Osteoblast (primary cell): ENCODE measurements around the gene HDAC7. TPM values are rescaled to one million over a fixed set of nuclear protein-coding genes. Genes with fewer than 3 reads are reported as not detected.

Experiments used
- DNase-seq: peaks from one replicate; pipeline ENCODE4 v3.0.0; 2011; ENCODE audit warnings: low spot score, mixed read lengths; ENCODE audit not compliant: insufficient read length; ENCODE audit errors: missing footprints
- H2AFZ ChIP-seq: 2 replicates; pipeline ENCODE4 v1.6.0; 2011; ENCODE audit warnings: mild to moderate bottlenecking, low read length
- H3K27ac ChIP-seq: 2 replicates; pipeline ENCODE4 v1.5.1; 2011; ENCODE audit warnings: mild to moderate bottlenecking, low read depth, low read length, moderate library complexity
- H3K27me3 ChIP-seq: 2 replicates; pipeline ENCODE4 v1.6.0; 2012; ENCODE audit warnings: mild to moderate bottlenecking, control low read depth, inconsistent platforms, low read length, moderate library complexity; ENCODE audit not compliant: insufficient read depth
- H3K36me3 ChIP-seq: 2 replicates; pipeline ENCODE4 v1.5.1; 2011; ENCODE audit warnings: mild to moderate bottlenecking, low read length, control low read depth, moderate library complexity; ENCODE audit not compliant: insufficient read depth
- H3K4me1 ChIP-seq: 2 replicates; pipeline ENCODE4 v1.5.1; 2011; ENCODE audit warnings: mild to moderate bottlenecking, low read length, control low read depth, moderate library complexity; ENCODE audit not compliant: insufficient read depth
- H3K4me2 ChIP-seq: 2 replicates; pipeline ENCODE4 v1.6.0; 2011; ENCODE audit warnings: mild to moderate bottlenecking, low read length; ENCODE audit not compliant: insufficient read depth
- H3K4me3 ChIP-seq: fragments of 200-600 bp; sonication (generic); 3 replicates; pipeline ENCODE4 v1.5.1; 2012; ENCODE audit warnings: mild to moderate bottlenecking, low read length, inconsistent platforms; ENCODE audit not compliant: insufficient read depth
- H3K79me2 ChIP-seq: 2 replicates; pipeline ENCODE4 v1.6.0; 2012; ENCODE audit warnings: mild to moderate bottlenecking, low read length, control low read depth, inconsistent platforms; ENCODE audit not compliant: insufficient read depth
- H3K9me3 ChIP-seq: 2 replicates; pipeline ENCODE4 v1.5.1; 2011; ENCODE audit warnings: low read depth, low read length, control low read depth
- H4K20me1 ChIP-seq: 2 replicates; pipeline ENCODE4 v1.6.0; 2012; ENCODE audit warnings: mild to moderate bottlenecking, low read length, control low read depth; ENCODE audit not compliant: insufficient read depth
- total RNA-seq: library from RNA; depleted of rRNA; stranded (reverse); fragments of >200 nt; gene quantifications from 2 replicates; pipeline ENCODE4 v1.2.3, GENCODE V29; 2012
- TF ChIP-seq, protein P1 (sequence below): IDR thresholded peaks from 2 replicates; pipeline ENCODE4 v1.5.1; 2011; ENCODE audit warnings: mild to moderate bottlenecking, low read depth, low read length, moderate library complexity; ENCODE audit errors: extremely low read depth

HDAC7 gene
- total RNA-seq, 1 donor, result 41.3 TPM

DNA sequence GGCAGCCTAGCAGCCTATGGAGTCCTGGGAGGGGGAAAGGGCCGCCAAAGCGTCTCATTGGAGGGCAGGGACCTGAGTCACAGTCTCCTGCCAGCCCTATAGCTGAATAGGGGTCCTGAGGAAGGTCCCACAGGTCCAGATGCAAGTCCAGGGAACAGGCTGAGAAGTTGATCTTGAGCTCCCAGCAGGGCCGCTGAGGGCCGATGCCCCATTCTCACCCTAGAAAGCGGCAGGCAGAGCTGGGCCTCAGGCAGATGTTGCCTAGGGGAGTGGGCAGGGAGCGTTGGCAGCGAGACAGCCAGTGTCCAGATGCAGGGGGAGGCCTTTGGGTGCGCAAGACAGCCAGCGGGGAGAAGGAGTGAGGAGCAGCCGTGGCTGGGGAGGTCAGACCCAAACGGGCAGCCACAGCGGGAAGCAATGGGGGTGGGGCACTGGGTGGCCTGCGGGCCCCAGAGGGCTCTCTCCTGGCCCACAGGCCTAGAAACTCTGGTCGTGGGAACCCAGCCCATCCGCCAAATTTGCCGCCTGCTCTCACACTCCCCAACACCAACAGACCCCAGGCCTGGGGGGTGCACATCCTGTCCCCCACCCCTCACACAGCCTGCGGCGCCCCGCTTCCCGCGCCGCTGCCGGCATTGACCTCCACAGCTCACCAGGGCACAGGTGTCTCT, 1.1 kb downstream of the HDAC7 start:
- Histone ChIP-seq H3K4me2 (peak overlapping the region; percentile 81), H2AFZ (no peak overlapping the region), H3K4me1 (peaks cover 62% of the 10 kb centered on the region), H3K27ac (peak overlapping the region; percentile 67), H3K79me2 (peaks cover 62% of the 10 kb centered on the region), H4K20me1 (peaks cover 45% of the 10 kb centered on the region), H3K36me3 (peaks cover 6% of the 10 kb centered on the region), H3K4me3 (peak overlapping the region; percentile 84), H3K27me3 (no peaks in the 10 kb centered on the region), H3K9me3 (no peaks in the 10 kb centered on the region)
- peak; percentile 97 for DNase-seq
- TF ChIP-seq, protein P1, sequence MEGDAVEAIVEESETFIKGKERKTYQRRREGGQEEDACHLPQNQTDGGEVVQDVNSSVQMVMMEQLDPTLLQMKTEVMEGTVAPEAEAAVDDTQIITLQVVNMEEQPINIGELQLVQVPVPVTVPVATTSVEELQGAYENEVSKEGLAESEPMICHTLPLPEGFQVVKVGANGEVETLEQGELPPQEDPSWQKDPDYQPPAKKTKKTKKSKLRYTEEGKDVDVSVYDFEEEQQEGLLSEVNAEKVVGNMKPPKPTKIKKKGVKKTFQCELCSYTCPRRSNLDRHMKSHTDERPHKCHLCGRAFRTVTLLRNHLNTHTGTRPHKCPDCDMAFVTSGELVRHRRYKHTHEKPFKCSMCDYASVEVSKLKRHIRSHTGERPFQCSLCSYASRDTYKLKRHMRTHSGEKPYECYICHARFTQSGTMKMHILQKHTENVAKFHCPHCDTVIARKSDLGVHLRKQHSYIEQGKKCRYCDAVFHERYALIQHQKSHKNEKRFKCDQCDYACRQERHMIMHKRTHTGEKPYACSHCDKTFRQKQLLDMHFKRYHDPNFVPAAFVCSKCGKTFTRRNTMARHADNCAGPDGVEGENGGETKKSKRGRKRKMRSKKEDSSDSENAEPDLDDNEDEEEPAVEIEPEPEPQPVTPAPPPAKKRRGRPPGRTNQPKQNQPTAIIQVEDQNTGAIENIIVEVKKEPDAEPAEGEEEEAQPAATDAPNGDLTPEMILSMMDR, result no peak

DNA sequence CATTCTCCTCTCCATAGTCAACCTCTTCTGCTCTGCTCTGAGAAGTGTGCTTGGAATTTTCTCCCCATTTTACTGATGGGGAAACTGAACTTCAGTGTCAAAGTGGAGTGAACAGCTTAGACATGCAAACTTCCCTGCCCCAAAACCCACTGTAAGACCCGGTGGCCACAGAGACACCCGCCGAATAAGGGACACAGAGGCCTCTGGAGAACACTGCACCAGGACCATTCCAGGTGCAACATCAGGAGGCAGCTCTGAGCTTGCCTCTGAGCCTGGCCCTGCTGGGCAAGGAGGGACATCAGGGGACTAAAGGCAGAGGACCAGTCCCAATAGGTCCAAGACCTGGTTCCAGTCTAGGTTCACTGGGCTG, 1.7 kb downstream of the HDAC7 start:
- H3K4me3 ChIP-seq, result peak overlapping the region; percentile 84
- H3K27ac ChIP-seq, result peak overlapping the region; percentile 67
- H3K9me3 ChIP-seq, result no peaks in the 10 kb centered on the region
- peaks cover 67% of the 10 kb centered on the region for H3K79me2 ChIP-seq
- peaks cover 45% of the 10 kb centered on the region for H4K20me1 ChIP-seq
- peaks cover 65% of the 10 kb centered on the region for H3K4me1 ChIP-seq
- H3K4me2 ChIP-seq, result peak overlapping the region; percentile 81
- peaks cover 6% of the 10 kb centered on the region for H3K36me3 ChIP-seq
- H3K27me3 ChIP-seq, result no peaks in the 10 kb centered on the region
- TF ChIP-seq, protein P1, result no peak
- H2AFZ ChIP-seq, result no peak overlapping the region
- DNase-seq, result no peak

DNA sequence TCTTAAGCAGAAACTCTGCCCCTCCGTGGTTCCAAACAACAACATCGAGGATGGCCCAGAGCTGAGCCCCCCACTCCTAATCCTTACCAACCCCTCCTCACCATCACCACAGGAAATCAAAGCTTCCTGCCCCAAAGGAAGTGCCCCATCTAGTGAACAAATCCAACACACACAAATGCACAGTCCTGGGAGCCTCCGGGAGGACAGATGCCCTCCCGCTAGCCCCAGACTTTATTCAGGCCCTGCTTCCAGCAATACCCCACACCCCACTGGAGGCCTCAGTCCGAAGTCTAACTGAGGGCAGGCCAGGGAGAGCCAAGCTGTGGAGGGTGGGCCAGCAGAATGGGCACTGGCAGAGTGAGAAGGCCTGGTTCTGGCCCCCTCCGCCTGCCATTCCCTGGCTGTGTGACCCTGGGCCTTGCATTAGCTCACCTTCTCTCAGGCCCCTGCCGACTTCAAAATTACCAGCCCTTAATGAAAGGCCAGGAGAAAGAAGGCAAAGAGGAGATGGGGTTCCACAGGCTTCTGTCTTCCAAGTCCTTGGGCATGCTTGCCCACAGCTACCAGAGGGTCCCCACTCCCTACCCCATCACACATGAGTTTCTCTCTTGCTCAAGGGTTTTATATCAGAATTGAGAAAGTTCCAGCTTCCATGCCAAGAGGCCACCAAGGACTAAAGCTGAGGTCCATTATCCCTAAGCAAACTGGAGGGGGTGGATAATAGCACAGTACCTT, 2.3 kb downstream of the HDAC7 start:
- peak overlapping the region; percentile 84 for H3K4me3 ChIP-seq
- peaks cover 68% of the 10 kb centered on the region for H3K4me1 ChIP-seq
- H4K20me1 ChIP-seq, result peaks cover 45% of the 10 kb centered on the region
- H2AFZ ChIP-seq, result no peak overlapping the region
- H3K36me3 ChIP-seq, result peaks cover 6% of the 10 kb centered on the region
- H3K9me3 ChIP-seq, result no peaks in the 10 kb centered on the region
- no peaks in the 10 kb centered on the region for H3K27me3 ChIP-seq
- peak; percentile 87 for DNase-seq
- peaks cover 67% of the 10 kb centered on the region for H3K79me2 ChIP-seq
- H3K27ac ChIP-seq, result peak overlapping the region; percentile 67
- peak overlapping the region; percentile 81 for H3K4me2 ChIP-seq
- TF ChIP-seq, protein P1, result peak; percentile 36
